ENCODE measurements around the gene TBXAS1.

Gene TBXAS1

DNA sequence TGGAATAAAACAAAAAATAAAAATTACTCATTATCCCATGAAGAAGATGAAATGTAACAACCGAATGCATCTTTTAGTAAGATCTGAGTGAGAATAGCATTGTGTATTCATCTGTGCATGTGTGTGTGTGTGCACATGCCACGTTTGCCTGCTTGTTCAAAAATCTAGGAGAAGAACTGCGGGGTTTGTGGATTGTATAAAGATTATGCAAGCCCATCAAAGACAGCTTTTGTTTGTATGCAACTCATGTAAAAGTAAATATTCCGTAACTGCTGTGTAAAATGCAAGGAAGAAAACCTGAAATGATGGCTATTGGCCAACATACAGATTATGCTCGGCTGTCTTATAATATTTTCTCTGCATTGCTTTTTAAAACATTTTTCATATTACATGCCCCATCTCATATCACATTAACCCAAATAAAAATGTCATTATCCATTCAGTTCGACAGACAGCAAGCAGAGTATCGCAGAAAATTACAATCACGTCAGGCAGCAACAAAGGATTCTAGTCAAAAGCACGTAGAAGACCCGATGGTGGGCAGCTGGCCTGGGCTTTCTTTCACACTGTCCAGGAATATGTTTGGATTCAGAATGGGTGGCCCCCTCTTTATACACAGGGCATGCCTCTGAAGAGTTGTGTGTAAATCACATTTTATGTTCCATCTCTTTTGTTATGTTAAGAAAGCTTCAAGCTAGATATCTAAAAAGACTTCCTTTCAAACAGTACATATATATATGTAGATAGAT, 119.7 kb downstream of the TBXAS1 start:
- no peak for DNase-seq (ENCODE audit: low spot score)

DNA sequence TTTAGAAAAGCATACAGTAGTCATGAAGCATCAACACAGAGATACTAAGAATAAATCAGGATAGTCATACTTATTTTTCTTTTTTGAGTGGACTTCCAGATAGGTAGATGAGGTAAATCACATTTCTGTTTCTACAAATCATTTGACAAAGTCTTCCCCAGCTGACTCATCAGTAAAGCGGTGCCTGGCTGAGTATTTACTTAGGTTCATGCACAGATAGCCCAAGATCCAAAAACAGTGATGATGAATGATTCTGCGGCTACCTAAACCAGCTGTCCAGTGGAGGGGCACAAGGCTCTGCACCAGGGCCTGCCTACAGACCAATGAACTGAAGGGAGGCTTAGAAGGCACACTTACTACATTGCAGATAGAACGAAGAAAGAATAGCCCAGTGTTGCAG, 120.6 kb downstream of the TBXAS1 start:
- DNase-seq (ENCODE audit: low spot score): no peak

DNA sequence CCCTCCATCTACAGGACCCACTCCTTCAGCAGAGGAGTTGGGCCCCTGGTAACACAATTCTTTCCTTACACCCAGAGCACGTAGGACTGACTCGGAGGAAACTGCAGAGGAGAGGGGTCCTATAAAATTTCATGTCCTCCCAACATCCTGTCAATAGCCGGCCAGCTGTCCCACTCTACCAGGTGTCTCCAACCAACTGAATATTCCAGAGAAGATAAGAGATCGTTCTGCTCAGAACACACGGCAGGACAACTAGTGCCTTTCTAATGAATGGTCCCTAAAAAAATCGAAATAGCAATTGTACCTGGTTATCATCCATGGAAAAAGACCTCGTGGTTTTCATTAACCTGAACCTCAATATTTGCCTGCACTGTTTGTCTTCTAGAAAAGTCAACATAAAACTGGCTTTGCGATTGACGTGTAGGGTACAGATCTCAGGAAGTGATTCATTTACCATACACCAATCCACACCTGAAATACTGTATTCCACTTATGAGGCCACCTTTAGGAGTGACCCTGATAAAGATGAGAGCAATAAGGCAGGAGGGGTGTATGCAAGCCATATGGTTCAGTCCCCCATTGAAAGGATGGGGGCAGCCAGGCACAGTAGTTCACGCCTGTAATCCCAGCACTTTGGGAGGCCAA, 121.9 kb downstream of the TBXAS1 start:
- no peak for DNase-seq (ENCODE audit: low spot score)

DNA sequence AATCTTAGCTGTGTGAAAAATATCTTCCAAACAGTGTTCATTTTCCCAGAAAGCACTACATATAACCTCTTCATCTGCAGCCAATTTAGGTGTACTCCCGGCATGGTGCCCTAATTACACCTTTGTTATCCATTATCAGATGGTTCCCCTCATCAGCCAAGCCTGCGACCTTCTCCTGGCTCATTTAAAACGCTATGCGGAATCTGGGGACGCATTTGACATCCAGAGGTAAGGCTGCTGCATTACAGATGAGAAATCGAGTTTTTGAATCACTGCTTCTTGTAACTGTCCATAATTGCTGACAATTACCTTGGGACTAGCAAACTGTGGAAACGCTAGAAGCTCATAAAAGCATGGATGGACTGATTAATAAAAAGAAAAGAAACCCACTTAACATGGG, 124.2 kb downstream of the TBXAS1 start:
- DNase-seq (ENCODE audit: low spot score): no peak

DNA sequence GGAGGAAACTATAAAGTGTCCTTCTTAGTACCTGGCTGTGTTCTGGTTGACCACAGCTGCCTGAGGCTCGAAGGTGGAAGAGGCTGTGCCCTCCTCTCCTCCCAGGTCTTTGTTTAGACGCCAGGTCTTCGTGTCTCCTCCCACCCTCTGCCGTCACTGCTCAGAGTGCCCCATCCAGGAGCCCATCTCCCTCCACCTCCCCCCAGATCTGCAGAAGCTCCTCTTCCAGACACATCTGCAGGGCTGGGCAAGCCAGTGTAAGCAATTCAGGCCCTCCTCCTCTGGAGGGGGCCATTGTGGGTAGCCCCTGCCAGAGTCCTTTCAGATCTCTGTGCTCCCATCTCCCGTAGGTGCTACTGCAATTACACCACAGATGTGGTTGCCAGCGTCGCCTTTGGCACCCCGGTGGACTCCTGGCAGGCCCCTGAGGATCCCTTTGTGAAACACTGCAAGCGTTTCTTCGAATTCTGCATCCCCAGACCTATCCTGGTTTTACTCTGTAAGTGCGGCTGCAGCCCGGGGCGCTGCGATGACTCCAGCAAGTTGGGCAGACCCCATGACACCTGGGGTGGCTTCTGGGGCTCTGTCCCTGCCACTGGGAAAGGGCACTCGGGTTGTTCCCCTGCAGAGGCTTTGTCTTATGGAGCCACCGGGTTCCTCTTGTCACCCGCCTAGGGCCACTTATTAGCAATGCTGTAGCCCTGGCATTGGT, 126.2 kb downstream of the TBXAS1 start:
- no peak for DNase-seq (ENCODE audit: low spot score)

DNA sequence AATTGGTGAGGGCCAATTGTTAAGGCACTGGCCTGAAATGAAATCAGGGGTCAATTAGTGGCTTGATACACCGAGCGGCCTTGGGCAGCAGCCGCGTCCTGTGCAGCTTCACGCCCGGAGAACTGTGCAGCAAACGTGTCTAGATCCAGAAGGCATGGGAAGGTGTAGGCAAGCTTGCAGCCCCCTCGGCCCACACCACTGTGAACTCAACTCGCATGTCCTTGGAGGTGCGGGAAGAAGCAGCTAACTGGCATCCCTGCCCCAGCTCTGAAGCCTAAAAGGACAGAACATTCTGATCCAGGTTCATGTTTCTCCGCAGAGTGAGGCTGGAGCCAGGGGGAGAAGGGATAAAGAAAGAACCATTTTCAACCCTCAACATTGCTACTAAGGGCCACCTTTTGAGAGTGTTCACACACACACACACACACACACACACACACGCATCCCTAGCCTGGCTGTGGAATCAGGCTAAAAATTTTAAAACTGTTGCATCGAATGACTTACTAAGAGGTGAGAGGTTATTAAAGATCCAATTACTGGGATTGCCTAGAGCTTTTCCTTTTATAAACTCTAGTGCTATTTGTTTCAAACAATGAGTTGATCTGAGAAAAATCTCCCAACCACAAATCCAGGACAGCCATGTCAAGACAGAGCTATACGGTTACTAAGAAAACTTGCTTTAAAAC, 129.7 kb downstream of the TBXAS1 start:
- DNase-seq (ENCODE audit: low spot score): no peak

DNA sequence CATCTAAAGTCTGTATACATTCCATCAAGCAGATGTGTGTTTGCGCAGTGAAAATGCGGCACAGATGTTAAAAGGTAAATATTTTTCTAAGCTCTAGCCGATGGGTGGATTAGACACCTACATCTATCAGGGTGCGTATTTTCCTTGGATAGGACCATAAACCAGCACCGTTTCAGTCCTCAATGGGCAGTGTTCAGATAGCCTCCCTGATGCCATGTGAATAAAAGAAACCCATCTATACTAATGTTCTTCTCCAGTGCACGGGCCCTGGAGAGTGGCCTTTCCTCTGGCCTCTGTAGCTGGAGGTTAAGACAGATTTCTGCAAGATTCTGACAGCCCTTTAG, 130.2 kb downstream of the TBXAS1 start:
- DNase-seq (ENCODE audit: low spot score): no peak

DNA sequence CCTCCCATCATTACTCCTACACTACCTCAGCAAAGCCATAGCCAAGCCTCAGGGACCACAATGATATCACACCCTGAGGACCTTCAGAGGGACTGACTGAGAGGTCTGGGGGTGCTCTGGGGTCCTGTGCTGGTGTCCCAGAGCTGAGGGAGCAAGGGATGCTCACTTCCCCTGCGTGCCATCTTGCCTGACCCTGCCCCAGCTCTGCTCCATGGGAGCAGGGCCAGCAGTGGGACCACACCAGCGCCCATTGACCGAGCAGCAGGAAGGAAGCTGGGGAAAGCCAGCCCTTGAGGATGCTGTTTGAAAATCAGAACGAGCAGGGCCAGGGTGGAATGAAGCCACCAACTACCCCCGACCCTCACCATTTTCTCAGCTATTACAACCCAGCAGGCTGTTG, 130.7 kb downstream of the TBXAS1 start:
- no peak for DNase-seq (ENCODE audit: low spot score)

DNA sequence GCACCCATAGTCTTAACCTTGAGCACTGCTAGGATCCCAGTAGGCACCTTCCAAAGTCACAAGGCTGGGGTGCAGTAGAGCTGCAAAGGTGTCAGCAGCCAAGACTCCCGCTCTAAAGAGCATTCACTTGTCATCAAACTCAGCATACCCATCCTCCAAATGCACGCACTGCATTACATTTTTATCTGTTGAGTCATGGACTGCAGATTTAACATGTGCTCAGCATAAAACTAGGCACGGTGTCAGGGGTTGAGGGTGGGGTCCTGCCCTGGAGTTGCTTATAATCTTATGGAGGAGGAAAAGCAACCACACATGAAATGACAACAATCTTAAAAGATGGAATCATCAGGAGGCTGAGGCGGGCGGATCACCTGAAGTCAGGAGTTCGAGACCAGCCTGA, 131.1 kb downstream of the TBXAS1 start:
- no peak for DNase-seq (ENCODE audit: low spot score)

DNA sequence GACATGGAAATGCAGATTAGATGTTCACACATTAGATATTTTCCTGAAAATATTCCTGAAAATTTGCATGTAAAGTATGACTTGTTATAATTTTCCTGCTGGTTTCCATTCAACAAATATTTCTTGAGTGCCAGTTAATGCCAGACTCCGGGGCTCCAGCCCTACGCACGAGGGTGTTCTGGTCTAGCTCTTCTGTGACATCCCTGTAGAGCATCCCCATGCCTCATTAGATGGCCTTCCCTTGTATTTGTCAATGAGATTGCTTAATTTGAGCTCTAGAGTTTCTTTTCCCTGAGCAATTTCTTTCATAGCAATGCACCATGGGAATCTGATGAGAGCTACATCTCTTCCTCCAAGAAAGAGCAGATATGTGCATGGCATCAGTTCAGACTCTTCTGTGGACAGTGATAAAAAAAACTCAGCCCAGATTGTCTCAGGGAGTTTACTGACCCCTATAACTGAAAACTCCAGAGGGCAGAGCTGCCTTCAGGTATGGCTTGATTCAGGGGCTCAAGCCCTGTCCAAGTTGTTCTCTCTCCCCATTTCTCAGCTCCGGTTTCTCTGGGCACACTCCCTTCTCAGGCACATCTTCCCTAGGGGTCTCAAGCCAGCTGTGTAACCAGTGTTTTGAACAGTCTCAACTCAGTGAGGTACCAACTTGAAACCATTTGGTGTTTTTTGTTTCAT, 137.0 kb downstream of the TBXAS1 start:
- no peak for DNase-seq (ENCODE audit: low spot score)

DNA sequence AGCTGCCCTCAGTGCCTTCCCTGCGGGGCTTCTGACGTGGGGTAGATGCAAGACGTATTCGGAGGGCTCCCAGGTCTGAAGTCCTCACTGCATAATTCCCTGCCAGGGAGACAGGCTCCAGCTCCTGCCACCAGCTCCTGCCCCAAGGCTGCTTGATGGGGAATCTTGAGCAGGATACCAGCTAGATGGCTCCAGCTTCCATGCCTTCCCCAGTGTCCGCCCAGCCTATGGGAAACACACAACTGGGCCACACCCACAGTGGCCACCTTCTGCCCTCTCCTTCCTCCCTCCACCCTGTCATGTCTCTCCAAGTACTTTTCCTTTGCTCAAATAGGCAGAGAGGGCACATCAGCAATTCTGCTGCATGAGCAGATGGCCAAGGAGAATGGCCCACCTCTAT, 137.9 kb downstream of the TBXAS1 start:
- DNase-seq (ENCODE audit: low spot score): no peak

DNA sequence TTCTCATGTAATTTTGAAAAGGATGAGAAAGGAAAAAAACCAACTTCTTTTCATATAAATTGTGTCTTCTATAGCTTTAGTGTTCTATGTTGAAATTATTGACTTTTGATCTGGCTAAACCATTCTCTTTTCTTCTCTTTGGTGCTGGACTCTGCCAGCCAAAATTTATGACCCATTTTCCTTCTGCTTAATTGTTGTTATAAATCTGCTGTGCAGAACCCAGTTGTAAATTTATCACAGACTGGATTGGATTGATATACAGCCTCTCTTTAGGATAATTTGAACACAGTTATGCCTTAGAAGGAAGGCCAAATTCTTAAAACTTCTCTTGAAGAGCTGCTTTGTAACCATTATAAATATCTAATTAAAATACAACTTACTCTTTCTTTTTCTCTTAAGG, 139.9 kb downstream of the TBXAS1 start:
- DNase-seq (ENCODE audit: low spot score): no peak

DNA sequence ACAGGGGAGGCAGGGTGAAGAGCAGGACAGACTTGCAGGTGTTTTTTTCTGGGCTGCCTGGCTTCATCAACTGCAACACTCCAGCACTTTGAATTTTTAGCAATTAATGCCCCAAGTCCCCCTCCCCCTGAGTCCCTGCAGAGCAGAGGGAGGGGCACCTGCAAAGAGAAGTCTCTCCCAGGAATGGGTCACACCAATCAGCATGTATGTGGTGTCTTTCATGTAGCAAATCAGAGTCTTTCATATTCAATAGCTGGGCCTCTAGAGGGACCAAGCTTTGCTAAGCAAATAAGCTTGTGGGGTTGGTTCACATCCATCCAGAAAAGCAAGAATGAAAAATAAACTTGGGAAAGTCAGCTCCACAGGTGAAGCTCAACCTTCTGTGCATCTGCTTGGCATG, 143.0 kb downstream of the TBXAS1 start:
- DNase-seq (ENCODE audit: low spot score): no peak

DNA sequence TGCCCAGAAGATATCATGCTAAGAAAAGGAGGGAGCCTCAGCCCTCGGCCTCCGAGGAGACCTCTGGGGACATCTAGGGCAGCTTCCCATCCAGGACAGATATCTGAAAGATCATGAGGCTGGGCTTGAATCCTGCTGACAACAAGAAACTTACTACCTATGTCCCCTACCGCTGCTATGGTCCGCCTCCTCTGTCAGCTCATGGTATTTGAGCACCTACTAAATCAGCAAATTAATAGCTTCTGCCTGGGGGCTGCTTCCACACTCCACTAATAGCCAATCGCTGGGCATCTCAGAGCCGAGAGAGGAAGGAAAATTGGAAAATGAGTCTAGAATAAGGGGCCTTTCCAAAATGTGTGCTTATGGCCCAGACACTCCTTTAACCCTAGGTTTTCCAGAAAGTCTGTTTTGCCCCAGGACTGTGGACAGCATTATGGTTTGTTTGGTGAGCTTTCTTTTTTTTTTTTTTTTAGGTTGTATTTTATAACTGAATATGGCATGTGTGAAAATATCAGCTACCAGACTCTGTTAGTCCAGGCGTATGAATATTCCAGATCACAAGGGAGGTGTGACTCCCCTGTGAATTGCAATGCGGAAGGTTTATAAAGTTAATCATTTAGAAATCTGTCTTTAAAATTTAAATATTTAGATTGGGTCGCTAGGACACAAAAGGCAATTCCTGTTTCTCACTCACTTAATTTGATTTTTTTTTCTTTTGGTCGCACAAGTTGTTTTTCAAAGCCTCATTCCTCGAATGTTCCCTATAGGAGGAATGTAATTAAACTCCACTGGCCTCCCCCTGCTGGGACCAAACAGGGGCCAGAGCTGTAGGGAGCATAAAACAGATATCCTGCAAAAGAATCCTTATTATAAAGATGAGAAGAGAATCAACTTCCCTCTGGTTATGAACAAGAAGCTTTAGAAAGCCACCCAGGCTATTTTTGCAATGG, 144.3 kb downstream of the TBXAS1 start:
- no peak for DNase-seq (ENCODE audit: low spot score)

DNA sequence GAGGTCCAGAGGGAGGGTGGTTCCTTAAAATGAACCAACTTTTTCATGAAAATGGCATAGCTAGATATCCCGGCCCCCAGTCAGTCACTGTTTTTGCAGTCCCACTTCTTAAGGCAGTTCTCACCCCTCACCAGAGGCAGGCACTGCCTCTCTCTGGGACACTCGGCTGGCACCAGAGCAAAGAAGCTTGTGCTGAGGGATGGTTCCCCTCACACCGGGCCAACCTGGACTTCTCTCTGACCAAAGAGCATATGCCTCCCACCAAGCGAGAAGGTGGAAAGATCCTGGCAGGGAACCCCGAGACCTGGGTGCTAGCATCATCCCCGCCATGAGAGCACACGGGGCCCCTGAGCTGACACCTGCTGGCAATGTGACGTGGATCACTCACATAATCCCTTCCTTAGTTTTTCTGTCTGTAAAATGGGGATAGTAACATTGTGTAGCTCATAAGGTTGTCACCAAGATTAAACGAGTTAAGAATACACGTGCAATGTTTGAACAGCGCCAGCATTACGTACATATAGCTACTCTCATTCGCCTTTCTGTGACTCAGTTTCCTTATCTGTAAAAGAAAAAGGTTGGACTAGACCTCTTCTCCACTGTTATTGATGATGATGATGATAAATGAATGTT, 145.2 kb downstream of the TBXAS1 start:
- no peak for DNase-seq (ENCODE audit: low spot score)

DNA sequence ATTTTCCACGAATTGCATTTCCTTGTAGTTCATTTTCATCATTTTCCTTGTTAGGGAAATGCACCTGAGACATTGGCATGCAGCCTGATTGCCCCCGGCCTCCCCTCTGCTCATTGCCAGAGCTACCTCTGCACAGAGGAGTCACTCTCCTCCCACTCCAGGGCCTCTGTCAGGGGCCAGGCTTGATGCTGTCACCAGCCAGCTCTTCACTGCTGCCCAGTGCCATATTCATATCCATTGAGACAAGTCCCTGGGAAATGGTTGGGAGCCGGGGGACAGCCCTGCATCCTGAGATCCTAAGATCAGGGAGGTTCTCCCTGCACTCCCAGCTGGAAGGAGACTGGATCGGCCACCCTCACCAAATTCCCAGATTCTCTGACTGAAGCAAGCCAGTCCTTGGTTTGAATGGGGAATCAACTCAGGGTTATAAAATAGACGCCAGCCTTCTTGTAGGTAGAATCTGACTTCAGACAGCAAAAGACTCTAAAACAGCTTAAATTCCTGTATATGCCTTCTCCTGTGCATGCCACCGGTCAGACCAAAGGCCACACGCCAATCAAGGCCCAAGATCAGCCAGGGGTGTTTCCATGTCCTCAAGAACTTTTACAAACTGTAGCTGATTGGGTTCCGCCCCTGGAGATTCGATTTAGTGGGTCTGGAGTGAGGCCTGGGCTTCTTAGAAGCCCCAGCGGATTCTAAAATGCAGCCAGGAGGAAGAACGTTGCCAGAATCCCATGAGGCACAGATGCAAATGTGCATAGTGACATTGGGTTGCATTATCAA, 147.2 kb downstream of the TBXAS1 start:
- DNase-seq (ENCODE audit: low spot score): no peak

DNA sequence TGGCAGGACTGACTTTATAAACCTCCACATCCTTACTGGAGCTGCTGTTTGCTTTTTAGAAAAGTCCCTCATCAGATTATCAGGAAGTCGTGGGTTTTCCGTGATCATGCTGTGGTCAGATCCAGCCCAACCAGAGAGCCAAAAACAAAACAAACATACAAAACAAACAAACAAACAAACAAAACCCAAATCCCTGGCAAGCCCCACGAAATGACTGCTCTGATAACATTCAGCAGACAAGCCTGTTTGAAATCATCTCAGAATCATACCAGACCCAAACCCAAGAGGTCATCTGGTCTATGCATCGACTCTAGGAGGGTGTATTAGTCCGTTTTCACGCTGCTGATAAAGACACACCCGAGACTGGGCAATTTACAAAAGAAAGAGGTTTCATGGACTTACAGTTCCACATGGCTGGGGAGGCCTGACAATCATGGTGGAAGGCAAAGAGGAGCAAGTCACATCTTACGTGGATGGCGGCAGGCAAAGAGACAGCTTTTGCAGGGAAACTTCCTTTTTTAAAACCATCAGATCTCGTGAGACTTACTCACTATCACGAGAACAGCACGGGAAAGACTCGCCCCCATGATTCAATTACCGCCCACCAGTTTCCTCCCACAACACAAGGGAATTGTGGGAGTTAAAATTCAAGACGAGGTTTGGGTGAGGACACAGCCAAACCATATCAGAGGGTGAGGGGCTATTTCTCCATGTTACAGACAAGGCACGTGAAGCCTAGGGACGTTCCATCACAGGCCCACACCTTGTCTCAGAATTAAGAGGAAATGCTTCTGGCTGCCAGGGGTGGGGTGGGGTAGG, 148.0 kb downstream of the TBXAS1 start:
- DNase-seq (ENCODE audit: low spot score): no peak

DNA sequence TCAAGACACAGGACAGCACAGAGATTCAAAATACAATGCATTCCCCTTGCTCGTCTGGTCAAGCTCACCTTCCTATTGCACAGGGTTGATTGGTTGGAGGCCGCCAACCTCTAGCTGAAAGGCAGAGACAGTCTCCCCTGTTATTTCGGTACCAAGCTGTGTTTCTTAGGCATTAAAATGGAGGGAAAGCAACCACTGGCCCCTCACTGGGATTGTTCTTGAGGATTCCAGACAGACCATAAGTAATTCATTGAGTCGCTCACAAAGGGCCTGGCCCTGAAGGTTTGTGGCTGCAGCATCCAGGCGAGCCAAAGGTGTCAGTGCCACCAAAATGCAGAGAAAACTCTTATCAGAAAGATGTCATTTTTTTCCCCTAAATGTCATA, 152.4 kb downstream of the TBXAS1 start:
- DNase-seq (ENCODE audit: low spot score): no peak

Data from D341Med (cell line).